NCI-H146 (cell line): ENCODE data around the gene PARP14.

ENCODE experiments used
- DNase-seq: peaks from one replicate; lab custom pipeline; 2025; lab: John Stamatoyannopoulos, UW

PARP14 gene

GRCh38 chr3:122767540-122768372 lies 87.1 kb downstream of the PARP14 start:
- no peak for DNase-seq

- DNase-seq: no peak
These were observed 90.0 kb downstream of the PARP14 start for GRCh38 chr3:122770521-122771202.

GRCh38 chr3:122772827-122773226 lies 92.2 kb downstream of the PARP14 start:
- DNase-seq: no peak

GRCh38 chr3:122773944-122774509 lies 93.4 kb downstream of the PARP14 start:
- DNase-seq: no peak

GRCh38 chr3:122774564-122774963 lies 93.9 kb downstream of the PARP14 start:
- DNase-seq: no peak

- DNase-seq: no peak
These were observed 96.2 kb downstream of the PARP14 start for GRCh38 chr3:122776675-122777468.

GRCh38 chr3:122777563-122777962 lies 96.9 kb downstream of the PARP14 start:
- no peak for DNase-seq
